Fibroblast of skin of left biceps (primary cell): ENCODE results near the gene ARF1.

ENCODE experiments used
- DNase-seq, 2 experiments: peaks; one replicate each; pipeline ENCODE4 v3.0.0-alpha.2; 2013; ENCODE audit warnings: low read depth in 2 of 2

Gene ARF1

GRCh38 chr1:228087771-228088251 is 5.3 kb downstream of the ARF1 start:
- DNase-seq: no peak

- no peak for DNase-seq
Measured at GRCh38 chr1:228088586-228089498, 6.3 kb downstream of the ARF1 start.

GRCh38 chr1:228089519-228090380 is 7.2 kb downstream of the ARF1 start:
- DNase-seq: no peak

DNA sequence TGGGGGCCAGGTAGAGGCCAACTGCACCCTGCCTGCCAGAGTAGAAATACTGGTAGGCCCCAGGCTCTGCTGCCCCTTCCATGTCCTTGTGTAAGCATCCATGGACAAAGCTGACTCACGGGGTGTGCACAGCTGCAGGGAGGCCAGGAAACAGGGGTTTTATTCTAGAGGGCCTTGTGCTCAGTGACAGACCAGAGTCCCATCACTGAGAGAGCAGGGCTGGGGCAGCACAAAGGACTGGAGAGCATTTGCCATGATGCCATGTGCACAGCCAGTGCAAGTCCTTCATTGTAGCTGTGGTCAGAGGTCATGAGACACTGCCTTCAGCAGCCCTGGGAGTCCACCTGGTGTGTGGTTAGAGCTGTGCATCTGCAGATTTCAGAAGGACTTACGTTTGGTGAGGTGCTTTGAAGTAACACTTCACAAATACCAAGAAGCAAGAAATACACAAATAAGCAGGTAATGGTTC is 8.1 kb downstream of the ARF1 start:
- DNase-seq: no peak

DNA sequence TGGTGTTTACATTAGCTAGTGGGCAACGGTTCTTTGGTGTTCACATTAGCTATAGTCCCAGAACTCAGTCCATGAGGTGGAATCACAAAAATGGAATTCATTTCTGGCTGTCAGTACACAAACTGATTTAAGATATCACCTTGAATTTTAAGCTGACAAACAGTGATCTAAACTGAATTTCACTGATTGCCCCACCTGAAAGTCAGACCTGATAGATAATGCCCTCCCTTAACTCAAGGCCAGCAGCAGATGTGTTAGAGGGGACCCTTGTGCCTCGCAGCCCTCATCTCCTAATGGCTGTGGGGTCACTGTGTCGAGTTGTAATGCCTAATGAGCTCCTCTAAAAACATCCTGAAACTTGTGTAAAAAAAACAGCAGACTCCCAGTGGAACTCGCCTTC is 8.6 kb downstream of the ARF1 start:
- no peak for DNase-seq

- no peak for DNase-seq
Measured at GRCh38 chr1:228092342-228093049, 10.0 kb downstream of the ARF1 start.

GRCh38 chr1:228093050-228093906 is 10.8 kb downstream of the ARF1 start:
- DNase-seq: no peak

GRCh38 chr1:228094432-228095016 is 12.0 kb downstream of the ARF1 start:
- no peak for DNase-seq

DNA sequence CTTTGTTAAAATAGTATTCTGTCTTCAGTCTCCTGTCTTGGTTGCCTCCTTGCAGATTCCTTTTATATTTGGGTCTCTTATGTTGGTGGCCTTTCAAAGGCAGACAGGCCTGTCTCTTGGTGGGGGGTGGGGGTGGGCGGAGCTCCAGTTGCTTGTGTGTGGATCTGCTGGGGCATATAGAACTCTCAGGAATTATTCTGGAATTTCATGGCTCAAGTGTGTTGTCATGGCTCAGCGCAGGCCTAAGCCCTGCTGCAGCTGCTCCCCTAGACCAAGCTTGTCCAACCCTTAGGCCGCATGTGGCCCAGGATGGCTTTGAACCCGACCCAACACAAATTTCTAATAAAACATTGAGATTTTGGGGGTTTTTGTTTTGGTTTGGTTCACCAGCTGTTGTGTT is 12.7 kb downstream of the ARF1 start:
- DNase-seq: no peak

GRCh38 chr1:228095938-228096337 is 13.4 kb downstream of the ARF1 start:
- DNase-seq: no peak

GRCh38 chr1:228096416-228097332 is 14.2 kb downstream of the ARF1 start:
- no peak for DNase-seq

DNA sequence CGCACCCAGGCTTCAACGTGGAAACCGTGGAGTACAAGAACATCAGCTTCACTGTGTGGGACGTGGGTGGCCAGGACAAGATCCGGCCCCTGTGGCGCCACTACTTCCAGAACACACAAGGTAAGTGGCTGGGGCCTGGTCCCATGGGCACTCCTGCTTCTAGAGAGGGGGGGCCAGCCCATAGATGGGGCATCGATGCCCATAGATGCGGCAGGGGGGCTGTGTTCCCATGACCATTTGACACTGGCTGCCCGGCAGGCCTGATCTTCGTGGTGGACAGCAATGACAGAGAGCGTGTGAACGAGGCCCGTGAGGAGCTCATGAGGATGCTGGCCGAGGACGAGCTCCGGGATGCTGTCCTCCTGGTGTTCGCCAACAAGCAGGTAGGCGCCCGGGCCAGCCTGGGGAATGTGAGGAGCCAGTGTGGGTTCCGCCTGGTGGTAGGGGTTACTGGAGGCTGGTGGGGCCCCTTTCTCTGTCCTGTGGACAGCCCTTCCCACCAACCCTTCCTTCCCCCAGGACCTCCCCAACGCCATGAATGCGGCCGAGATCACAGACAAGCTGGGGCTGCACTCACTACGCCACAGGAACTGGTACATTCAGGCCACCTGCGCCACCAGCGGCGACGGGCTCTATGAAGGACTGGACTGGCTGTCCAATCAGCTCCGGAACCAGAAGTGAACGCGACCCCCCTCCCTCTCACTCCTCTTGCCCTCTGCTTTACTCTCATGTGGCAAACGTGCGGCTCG is 15.0 kb downstream of the ARF1 start:
- DNase-seq: no peak

- DNase-seq: no peak
Measured at GRCh38 chr1:228098323-228098931, 15.9 kb downstream of the ARF1 start.

- DNase-seq: no peak
Measured at GRCh38 chr1:228099331-228099732, 16.8 kb downstream of the ARF1 start.

DNA sequence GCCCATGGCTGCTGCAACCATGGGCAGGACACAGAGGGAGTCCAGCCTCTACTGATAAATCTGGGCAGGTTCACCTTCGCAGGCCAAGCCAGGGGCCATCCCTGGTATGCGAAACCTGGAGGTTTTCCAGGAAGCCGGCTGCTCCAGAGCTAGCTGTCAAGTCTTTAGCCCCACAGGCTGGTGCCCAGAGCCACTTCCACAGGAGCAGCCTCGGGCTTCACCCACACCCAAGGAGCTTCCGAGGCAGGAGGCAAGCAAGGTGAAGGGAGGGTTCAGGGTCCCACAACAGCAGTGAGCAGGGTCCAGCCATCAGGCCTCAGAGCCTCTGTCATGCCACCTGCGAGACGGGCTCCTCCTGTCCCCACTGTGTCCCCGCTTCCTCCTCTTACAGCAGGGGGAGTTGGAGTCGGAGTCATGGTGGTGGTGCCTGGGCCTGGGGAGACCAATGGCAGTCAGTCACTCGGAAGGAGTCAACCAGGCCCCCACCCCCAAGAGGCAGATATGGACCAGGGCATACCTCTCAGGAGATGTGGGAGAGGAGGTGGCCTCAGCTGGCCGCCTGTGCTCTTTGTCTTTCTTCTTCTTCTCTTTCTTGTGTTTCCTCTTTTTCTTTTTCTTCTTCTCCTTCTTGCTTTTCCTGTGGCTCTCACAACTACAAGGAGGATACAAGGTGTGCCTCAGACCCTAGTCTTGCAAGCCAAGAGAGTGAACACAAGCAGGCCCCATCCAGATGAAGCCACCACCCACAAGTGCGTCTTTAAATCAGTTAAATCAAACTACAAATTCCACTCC is 18.5 kb downstream of the ARF1 start:
- no peak for DNase-seq

GRCh38 chr1:228101614-228101993 is 19.1 kb downstream of the ARF1 start:
- DNase-seq: no peak

DNA sequence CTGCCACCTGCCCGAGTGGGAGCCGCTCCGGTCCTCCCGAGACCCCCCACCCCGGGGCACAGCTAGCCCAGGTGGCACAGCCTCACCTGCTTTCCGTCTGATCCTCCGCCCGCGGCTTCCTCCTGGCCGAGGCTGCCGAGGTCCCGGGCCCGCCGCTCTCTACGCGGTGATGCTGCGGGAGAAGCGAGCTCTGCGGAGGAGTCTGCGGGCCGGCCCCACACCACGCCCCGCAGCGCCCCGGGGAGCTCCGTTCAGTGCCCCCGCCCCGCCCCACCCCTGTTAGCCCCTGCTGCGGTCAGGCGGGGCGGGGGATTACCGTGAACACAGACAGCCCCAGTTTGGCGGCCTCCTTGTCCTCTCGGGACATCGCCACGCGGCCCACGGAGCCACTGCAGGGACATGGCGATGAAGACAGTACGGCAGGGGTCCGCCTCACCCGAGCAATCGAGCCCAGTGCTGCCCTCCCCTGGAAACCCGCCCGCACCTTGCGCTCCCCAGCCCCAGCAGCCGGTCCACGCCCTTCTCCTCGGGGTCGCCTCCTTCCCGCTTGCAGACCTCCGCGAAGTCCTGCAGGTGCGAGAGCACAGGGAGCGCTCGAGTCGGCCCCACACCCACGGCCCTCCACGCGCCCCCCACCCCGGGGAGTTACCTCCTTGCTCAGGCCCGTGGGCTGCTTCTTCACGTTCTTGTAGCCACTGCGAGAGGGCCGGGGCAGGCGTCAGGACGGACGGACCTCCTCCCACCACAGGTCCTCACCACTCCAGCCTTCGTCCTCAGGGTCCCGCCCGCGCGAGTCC is 19.7 kb downstream of the ARF1 start:
- DNase-seq: no peak
